Hypothalamus (tissue), 51 donors: Measurements from ENCODE around the gene DLGAP1.

Experiments
- DNase-seq, 51 donors: peaks; one replicate each; lab custom pipeline; 2025; lab: John Stamatoyannopoulos, UW

Gene DLGAP1

DNA sequence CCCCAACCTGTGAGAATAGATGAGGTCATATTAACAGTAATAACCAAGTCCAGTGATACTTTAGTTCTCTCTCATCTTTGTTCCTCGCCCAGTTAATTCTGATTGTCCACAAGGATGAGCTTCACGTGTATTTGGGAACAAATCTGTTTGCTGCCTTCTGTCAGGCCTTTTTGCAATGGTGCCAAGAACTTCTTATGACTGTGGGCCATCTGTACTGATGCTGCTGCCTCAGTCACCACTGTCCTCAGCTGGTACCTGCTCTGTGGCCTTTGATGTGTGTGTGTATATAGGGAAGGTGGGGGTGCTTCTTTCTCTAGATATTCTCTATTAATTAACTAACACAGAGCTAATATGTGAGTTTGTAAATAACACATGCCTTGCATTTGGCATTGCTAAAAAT, 612.3 kb downstream of the DLGAP1 start:
- no peak for DNase-seq

DNA sequence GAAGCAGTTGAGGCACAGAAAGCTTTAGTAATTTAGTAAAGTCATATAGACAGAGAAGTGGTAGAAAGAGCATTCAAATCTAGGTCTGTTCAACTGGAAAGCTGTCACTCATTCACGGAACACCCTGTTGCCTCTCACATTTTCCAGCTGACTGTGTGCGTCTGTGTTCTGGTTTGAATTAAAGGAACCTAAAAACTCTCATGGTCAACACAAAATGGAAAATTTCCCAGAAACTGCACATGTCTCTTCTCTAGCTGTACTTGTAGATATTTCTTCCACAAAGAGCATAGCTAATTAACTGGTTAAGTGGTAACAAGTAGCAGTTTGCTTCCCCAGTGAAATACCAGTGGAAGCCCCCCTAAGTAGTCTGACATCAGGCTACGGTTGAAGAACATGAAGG, 614.3 kb downstream of the DLGAP1 start:
- DNase-seq = no peak

DNA sequence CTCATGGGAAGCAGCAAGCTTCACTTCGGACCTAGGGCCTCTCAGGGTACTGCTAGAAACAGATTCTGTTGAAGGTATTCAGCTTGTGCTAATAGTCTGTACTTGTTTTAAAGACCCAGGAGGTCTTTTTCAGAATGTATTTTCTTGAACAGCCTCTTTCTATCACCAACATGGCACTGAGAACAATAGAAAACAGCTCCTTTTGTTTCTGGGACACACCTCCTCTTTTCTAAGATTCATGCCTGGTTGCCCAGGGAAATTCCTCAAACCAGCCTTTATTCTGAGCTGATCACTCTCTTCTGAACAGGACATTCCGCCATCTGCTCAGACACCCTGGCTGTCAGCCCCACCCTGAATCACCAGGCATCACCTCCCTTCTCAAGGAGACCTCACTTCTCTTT, 615.5 kb downstream of the DLGAP1 start:
- peak in 1 of 51 donors; percentile 24 for DNase-seq

DNA sequence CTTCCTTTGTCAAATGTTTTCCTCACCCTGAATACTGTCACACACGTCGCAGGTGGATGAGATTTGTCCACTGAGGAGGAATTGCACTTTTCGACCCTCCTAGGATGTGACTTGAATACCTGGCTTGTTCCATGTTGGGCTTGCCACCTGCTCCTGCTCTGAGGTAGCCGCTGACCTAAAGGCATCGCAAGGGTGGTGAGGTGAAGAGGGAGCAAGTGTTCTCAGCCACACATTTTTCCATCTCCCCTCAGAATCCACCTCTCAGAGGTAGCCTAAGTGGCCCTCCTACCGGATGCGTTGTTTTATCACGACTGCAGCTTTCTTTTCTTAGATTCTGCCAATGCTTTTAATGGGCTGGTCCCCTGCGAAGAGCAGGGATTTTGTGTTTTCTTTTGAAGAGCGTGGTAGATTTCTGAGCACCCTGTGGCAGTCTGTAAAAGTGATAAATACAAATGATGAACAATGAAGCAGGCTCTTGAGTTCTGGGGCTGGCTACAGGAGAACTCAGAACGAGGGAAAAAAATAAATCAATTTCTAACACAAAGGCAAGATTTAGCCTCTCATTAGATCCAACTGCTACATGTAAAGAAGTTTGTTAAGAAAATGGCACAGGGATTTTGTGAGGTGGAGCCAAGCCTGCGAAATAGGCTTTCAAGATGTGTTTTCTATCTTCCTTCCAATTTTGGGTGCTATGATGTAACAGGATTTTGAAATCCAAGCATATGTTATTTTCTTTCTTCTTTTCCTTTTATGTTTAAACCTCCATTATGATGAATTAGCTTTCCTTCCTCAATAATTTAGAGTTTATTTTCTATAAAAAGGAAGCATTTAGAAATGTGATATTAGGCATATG, 618.4 kb downstream of the DLGAP1 start:
- no peak for DNase-seq

DNA sequence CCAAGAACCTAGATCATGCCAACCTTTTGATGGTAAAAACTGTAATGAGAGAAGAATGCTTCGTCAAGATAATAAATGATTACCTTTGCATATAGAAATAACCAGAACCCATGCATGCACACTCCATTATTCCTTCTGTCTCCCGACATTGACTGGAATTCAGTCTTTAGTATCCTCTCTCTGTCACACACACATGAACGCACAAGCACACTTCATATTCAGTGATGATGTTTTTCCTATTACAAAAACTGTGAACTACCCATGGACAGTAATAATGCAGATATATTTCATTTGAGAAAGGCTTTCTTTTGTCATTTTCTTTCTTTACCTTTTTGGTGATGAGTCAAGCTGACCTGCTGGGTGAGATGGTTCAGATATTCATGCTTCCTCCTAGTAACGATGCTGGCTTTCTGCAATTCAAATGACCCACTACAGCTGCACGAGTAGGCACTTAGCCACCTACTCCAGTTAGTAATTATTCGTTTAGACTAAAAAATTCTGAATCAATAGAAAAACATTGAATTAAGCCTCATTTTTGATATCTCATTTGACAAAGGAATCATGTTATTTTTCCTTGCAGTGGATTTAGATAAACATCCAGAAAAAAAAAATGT, 623.0 kb downstream of the DLGAP1 start:
- DNase-seq = no peak

DNA sequence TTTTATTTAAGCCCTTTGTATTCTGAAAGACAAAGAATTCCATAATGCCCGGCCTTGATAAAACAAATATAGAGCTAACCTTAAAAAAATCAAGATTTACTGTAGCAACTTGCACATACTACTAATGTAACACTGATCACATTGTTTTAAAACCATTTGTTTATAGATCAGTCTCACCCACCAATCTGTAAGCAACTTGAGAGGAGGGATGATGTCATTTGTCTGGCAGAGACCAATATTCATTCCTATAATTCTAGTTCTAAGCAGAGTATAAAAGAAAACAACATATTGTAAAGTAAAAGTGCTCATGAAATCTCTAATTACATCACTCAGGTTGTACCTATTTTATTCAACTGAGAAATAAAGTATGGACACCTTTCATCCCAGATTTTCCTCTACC, 624.5 kb downstream of the DLGAP1 start:
- DNase-seq = no peak

DNA sequence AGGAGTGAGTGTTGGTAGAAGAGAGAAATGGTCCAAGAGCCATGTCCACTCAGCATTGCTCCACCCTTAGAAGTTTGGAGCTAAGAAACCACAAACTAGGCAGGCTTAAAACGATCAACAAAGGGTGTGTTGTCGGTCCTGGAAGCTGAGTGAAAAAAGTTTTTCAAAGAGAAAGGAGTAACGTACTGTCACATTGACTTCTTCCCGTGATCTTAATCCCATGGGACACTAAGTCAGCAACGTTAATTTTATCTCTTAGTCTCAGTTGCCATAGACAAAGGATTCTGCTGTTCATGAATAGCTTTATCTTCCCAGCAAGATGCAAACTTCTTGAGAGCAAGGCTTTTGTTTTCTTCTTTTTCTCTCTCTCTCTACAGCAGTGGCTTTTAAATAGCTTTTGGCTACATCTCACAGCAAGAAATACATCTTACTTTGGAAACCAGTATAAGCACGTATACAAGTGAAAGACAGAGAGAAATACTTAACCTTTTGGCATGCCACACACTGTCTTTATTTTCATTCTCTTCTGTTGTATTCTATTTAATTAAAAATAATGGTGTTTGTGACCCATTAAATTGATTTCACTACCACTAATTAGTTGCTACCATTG, 627.8 kb downstream of the DLGAP1 start:
- DNase-seq = no peak

DNA sequence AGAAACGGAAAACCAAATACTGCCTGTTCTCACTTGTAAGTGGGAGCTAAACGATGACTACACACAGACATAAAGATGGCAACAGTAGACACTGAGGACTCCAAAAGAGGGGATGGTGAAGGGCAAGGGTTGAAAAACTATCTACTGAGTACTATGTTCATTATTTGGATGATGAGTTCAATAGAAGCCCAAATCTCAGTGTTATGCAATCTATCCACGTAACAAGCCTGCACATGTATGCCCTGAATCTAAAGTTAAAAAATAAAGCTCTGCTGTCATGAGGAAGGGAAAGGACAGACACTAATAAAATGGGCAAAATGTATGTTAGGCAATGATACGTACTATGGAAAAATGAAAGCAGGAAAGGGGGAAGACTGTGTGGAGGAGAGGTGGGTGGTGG, 629.1 kb downstream of the DLGAP1 start:
- DNase-seq = no peak

DNA sequence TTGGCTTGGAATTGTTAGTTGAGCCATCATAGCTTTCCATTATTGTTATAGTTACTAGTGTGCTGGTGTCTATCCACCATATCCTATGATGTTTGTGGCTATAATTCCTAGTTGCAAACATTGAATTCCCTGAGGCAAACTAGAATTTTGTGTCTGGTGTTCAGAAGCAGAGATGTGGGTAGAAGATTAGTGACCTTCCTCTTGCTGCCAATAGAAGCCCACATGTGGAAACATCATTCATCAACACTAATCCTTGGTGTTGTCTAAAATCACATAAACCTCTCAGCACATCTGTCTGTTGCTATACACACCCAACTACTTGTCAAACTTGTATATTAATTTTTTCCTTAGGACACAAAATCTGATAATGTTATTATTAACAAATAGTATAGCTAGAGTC, 631.0 kb downstream of the DLGAP1 start:
- DNase-seq = no peak

DNA sequence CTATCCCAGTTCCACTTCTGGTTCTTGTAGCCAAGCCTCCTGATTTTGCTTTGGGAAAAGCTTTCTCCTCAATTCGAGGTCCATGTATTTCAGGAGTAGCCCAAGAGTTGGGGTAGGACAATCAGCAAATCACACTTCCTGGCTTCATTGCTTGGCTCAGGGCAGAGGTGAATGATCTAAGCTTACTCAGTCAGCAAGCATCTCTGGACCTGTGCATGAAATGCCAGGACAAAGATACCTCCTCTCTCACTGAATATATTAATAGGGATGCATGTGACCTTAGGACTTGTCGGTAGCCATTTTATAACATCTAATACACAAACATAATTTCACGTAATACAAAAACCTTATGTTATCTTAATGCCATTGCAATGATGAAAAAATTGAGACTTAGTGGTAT, 632.0 kb downstream of the DLGAP1 start:
- no peak for DNase-seq

DNA sequence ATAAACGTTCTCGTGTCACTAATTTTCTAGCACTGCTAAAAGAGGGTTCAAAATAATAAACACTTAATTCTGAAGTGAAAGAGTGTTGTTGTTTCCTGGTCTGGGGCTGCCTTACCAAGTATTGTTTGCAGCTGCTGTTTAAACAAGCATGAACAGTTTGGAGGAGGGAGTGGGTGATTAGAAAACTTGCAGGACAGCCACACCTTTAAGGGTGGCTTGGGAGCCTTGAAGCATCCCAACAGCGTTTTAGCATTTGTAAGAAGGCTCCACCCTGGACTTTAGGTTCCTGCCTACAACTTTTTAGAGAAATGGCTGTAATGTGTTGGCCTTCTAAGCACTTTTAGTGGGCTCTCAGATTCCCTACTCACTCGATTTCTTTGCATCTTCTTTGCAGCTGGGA, 633.6 kb downstream of the DLGAP1 start:
- DNase-seq = no peak

DNA sequence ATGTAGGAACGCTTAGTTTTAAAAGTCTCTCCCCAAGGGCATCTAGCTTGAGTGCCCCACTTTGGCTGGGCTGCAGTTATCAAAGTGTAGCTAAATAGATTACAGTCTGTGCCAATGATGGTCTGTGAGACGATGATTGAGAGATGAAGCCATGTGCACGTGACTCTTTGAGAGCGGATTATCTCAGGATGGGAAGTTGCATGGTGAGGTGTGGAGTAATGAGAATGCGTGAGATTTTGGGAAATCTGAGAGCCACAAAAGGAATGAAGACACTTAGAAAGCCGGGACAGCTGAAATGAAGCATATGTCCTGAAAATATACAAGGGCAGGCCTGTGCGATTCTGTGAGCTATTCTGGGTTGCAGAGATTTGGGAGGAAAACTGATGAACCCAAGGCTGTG, 635.1 kb downstream of the DLGAP1 start:
- DNase-seq = no peak

DNA sequence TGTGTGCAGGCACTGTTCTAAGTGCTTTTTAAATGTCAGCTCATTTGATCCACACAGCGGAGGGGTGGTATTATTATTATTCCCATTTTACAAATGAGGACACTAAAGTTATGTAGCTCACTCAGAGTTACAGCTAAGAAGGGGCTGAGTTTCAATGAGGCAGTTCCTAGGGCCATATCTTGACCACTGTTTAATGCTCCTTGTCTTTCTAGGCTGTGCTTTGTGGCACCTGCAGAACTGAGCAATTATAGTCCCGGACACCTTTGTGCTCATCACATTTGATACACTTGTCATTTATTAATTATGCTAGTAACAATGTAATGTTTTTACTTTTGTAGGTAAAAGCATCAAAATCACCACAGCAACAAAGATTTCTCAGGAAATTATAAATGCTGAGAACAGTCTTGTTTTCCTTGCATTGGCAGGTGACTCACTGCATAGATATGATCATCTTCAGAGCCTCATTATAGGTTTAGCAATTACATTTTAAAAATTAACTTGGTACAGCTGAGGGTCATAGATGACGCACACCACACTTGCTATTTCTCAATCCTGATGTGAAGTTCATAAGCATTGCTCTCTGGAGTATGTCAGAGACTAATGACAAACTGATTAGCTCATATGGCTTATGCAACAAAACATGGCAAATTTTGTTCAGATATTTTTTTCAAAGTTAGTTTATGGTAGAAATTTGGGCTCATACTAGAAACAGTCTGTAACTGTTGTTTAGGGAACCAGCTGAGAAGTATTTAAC, 638.3 kb downstream of the DLGAP1 start:
- DNase-seq = no peak

DNA sequence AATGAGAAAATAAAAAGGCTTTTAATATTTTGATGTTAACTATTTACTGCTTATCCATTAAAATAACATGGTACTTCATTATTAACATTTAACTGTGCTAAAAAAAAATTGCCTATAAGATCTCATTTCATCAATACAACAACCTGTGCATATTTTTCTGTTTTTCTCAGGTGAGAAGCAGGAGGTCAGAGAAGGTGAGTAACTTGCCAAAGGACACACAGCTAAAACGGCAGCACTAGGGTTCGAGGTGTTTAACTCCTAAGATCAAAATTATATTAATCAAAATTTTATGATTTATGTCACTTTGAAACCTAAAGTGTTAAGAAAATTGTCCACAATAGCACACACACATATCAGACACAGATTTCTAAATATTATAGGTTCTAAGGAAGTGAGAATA, 639.1 kb downstream of the DLGAP1 start:
- DNase-seq = no peak

DNA sequence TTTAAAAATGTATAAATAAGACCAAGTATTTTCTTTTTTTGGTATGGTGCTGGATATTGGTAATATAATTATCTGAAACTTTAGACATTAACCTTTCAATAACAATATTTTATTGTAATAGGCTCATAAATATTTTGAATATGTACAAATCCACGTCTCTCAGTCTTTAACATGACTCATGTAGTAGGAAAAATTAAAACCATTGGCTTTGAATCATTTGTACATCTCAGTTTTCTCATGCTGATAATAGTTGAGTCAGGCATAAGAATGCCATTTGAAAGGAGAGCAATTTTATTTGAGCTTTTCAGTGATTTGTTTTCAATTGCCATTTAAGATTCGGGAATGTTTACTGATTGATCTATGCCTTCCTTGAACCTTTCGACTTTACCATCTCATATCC, 640.3 kb downstream of the DLGAP1 start:
- no peak for DNase-seq

DNA sequence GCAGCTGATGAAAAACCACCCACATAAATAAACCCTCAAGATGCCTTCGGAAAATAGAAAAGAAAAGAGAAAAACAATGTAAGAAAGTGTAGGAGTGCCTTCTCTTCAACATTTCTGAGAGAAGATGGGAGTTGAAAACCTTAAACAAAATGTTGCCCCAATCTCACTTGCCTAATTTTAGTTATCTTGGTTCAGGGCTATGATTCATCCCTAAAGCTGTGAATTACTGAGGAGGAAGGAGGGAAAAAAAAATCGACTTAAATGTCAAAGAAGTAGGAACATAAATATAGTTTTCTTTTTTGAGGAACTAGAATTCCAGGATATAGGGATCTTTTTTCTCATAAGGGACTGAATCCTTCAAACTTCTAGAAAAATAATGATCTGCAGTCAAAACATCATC, 644.8 kb downstream of the DLGAP1 start:
- no peak for DNase-seq

DNA sequence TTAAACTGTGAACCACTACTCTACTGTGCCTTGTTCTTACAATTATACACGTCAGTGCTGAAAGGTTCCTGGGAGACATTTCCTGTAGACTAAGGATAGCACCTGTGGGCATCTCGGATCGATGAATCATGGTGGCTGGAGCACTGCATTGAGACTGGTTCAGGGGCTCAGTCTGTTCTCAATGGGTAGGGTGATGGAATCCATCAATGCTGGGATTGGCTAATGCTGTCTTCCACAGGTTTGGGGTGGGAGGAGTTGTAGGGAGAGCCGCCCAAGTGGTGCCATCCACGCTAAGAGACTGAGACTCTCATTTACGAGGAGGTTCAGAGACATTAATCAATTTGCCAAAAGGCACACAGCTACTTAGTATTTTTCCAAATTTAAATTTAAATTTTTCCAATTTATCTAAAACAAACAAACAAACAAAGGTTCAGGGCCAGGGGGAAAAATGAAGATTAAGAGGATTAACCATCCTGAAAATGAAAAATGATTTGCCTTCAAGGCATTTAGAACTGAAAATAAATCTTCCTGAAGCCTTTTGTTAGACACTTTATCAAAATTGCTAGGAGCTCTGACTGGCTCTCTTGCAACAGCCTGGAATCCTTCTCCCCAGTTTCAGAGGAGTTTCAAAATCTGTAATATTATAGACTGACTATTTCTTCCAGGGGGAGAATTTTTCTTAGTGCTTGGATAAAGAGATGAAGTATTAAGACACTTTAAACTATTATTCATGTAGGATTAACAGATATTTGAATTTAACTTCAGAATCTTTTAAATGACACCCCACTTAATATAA, 645.9 kb downstream of the DLGAP1 start:
- DNase-seq = no peak

DNA sequence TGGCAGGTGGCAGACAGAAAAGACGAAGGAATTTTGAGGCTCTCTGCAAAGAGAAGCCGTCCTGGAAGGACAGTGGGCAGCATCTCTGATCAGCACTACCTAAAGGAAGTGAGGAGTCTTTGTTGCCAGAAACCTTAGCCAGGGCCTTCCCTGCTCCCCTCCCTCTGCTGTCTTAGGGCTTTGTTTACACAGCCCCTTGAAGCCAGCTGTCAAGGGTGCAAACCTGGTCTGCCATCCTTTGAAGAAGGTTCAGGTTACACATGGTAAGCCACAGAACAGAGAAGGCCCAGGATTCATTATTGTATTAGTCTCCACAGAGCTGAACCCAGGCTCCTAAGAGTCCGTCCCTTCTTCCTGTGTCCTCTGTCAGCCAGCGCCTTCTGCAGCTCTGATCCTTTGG, 648.5 kb downstream of the DLGAP1 start:
- DNase-seq = no peak

DNA sequence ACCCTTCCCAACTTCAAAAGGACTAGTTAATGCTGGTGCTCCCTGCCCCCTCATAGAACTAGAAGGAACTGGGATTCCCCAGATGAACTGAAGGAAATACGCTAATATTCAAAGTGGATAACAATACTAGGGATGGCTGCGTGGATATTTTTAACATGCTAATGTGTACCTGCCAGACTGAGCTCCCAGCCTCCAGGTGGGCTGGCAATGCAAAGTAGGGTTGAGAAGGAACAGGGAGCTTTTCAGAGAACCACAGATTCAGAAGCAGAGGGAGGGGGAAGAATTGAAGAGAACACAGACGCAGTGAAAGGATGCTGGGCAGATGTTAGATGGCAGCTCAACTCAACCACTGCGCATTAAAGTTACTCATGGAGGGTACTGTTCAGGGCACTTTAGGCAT, 650.8 kb downstream of the DLGAP1 start:
- peak in 1 of 51 donors; percentile 26 for DNase-seq

DNA sequence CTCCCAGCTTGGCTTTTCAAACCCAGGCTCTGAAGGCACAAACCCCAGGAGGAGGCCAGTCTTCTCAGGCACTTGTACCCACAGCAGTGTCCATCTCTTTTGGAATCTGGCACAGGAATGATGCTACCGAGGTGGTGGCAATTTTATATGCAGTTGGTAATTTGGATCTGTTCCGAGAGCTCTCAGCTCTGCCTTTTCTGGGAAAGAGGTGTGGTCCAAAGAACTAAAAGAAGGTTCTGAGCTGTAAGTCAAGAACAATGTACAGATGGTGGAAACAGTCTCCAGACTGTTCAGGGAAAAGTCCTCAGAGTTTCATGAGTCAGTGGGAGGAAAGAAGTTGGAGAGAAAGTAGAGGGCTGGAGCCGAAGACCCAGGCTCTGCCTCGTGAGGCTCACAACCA, 651.8 kb downstream of the DLGAP1 start:
- no peak for DNase-seq

DNA sequence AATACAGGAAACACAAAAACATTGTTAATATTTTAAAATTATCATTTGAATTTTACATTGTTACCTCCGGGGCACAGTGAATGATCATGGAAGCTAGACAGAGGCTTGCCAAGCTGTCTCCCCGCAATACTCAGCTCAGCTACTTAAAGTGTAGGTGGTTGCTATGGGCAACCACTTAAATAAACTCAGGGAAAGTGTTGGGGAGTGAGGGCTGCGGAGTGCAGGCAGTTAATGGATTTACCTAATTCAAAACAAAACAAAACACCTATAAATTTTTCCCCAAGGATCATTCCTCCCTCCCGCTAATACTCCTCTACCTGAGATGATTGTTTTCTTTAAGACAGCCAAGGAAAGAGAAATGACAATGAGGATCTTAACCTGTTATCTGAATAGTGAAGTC, 655.6 kb downstream of the DLGAP1 start:
- peak in 2 of 51 donors; percentile 3 to 33 for DNase-seq
